Pancreas (tissue), 10 donors: Measurements from ENCODE around the gene DYNC2I2. TPM values are rescaled to one million over a fixed set of nuclear protein-coding genes. Genes with fewer than 3 reads are reported as not detected.

Source experiments
- ATAC-seq, 4 donors: fragments of 200-7000 bp; cut with Tn5 transposase; one replicate each; pipeline versions ENCODE4 v1.8.0 to v1.9.1; 2020; ENCODE audit warnings: mild to moderate bottlenecking in 4 of 4, moderate library complexity in 4 of 4
- DNase-seq, 6 donors: peaks; one replicate each; pipeline ENCODE4 v3.0.0-alpha.2; 2020
- FAIRE-seq: peaks from 2 replicates; lab custom pipeline; 2012; peaks lifted over from hg19 to GRCh38; lab: Jason Lieb, UNC
- H3K27ac ChIP-seq, 4 donors: fragments of 200-600 bp; sonication (generic); 1 replicate in 3 of 4; 2 replicates in 1 of 4; pipeline versions ENCODE4 v1.5.0 to v1.8.0; 2020
- H3K27me3 ChIP-seq, 4 donors: fragments of 200-600 bp; one replicate each; pipeline ENCODE4 v1.8.0; 2021
- H3K36me3 ChIP-seq, 3 donors: fragments of 200-600 bp; sonication (generic) in 1 of 3; one replicate each; pipeline versions ENCODE4 v1.5.0 to v1.8.0; 2020 to 2021
- H3K4me1 ChIP-seq, 3 donors: fragments of 200-600 bp; one replicate each; pipeline ENCODE4 v1.8.0; 2021
- H3K4me3 ChIP-seq, 4 donors: fragments of 200-600 bp; sonication (generic) in 2 of 4; one replicate each; pipeline versions ENCODE4 v1.5.0 to v1.8.0; 2020 to 2021
- H3K9me3 ChIP-seq, 4 donors: fragments of 200-600 bp; one replicate each; pipeline ENCODE4 v1.8.0; 2021
- CTCF ChIP-seq, 4 donors: fragments of 200-600 bp; sonication (generic) in 3 of 4; IDR thresholded peaks; one replicate each; pipeline versions ENCODE4 v1.5.0 to v1.8.0; 2021; ENCODE audit warnings: antibody characterized with exemption in 4 of 4
- WGBS, 2 donors: extraction: QIAGEN DNeasy Blood & Tissue Kit; methylation state at CpG; one replicate each; pipeline ENCODE4 v1.1.7; 2013; 5-methylcytosine and 5-hydroxymethylcytosine counted together
- intact Hi-C, 3 donors: fragments of 100-400 bp; cut with DNase I; formaldehyde crosslinking; loops; one replicate each; pipeline versions ENCODE4 v1.11.1 to v1.14.2; 2022
- polyA plus RNA-seq, 2 donors: library from polyadenylated mRNA; stranded (reverse); fragments of 200-250 nt; gene quantifications; one replicate each; pipeline ENCODE4 v1.2.3, GENCODE V29; 2013
- total RNA-seq, 6 donors: library from RNA; stranded (reverse); fragmentation: NEBNext Ultra II Directional in 4 of 6; extraction: Animal tissue kit (Norgen Biotek cat#: 25700) in 4 of 6; gene quantifications; one replicate each; pipeline versions ENCODE4 v1.2.1 to v1.2.4, GENCODE V29; 2021 to 2023
- donor health status: healthy with polysubstance abuse.
- donor health status: DM: no; HTN: no; CAD: no; lungs with moderate emphysema.
- donor health status: DM: no; HTN: no; CAD: no.
- donor health status: control.
- donor health status: control.
- donor health status: Bipolar disorder and iron deficiency.
- donor health status: DM: yes; HTN: yes; CAD: no.
- donor health status: DM: no; HTN: no; CAD: no.
- donor health status: DM: no; HTN: no; CAD: no.
- donor health status: DM: yes; HTN: yes; CAD: no.

DYNC2I2 gene
- total and polyA plus RNA-seq, 8 donors = 19.5 to 90.3 (median 21.7) TPM

GRCh38 chr9:128636556-128637530 is 19.8 kb downstream of the DYNC2I2 start:
- FAIRE-seq (no peak), DNase-seq (peak in 3 of 6 donors; percentile 41 to 82 (median 66)), ATAC-seq (no peak)
- peak overlapping the region in 1 of 4 donors; percentile 33 for H3K4me3 ChIP-seq
- no peaks in the 10 kb centered on the region for H3K27me3 ChIP-seq
- peaks cover 6 to 14% (median 10%) of the 10 kb centered on the region in 3 donors for H3K4me1 ChIP-seq
- peaks cover 3 to 21% (median 12%) of the 10 kb centered on the region in 3 donors for H3K36me3 ChIP-seq
- no peak for TF ChIP-seq CTCF (IDR thresholded peaks at IDR 0.05)
- no peaks in the 10 kb centered on the region for H3K9me3 ChIP-seq
- WGBS, 2 donors = 81 to 91% methylated on average over 19 to 20 of the region's 20 CpGs
- H3K27ac ChIP-seq = peak overlapping the region; percentile 94 to 95 (median 95)
- intact Hi-C loops = no loop called here

- Histone ChIP-seq H3K36me3 (peaks cover 3 to 21% (median 12%) of the 10 kb centered on the region in 3 donors), H3K27ac (peak overlapping the region; percentile 94 to 95 (median 95)), H3K4me1 (peaks cover 6 to 14% (median 10%) of the 10 kb centered on the region in 3 donors), H3K9me3 (no peaks in the 10 kb centered on the region), H3K4me3 (peak overlapping the region in 2 of 4 donors; percentile 29 to 33), H3K27me3 (no peaks in the 10 kb centered on the region)
- intact Hi-C loops = no loop called here
- ATAC-seq (peak; percentile 75 to 83 (median 83)), FAIRE-seq (no peak), DNase-seq (peak; percentile 84 to 94 (median 87))
- WGBS, 2 donors = 13 to 14% methylated on average over 15 to 16 of the region's 16 CpGs
- peak; percentile 8 to 32 (median 10) for TF ChIP-seq CTCF (IDR thresholded peaks at IDR 0.05)
These were observed 20.6 kb downstream of the DYNC2I2 start for GRCh38 chr9:128636024-128636390.

GRCh38 chr9:128635266-128636023 is 21.2 kb downstream of the DYNC2I2 start:
- Histone ChIP-seq H3K4me3 (peak overlapping the region in 2 of 4 donors; percentile 29 to 33), H3K27ac (peak overlapping the region; percentile 94 to 95 (median 95)), H3K27me3 (no peaks in the 10 kb centered on the region), H3K9me3 (no peaks in the 10 kb centered on the region), H3K36me3 (peaks cover 3 to 25% (median 12%) of the 10 kb centered on the region in 3 donors), H3K4me1 (peaks cover 6 to 14% (median 10%) of the 10 kb centered on the region in 3 donors)
- FAIRE-seq (no peak), DNase-seq (peak; percentile 89 to 97 (median 96)), ATAC-seq (peak; percentile 88 to 94 (median 90))
- intact Hi-C loops = no loop called here
- 9% methylated on average over 20 of the region's 20 CpGs for WGBS, 2 donors
- peak; percentile 70 to 84 (median 78) for TF ChIP-seq CTCF (IDR thresholded peaks at IDR 0.05)

GRCh38 chr9:128634651-128635262 is 21.9 kb downstream of the DYNC2I2 start:
- no peak for ATAC-seq
- intact Hi-C loops = no loop called here
- H3K36me3 ChIP-seq = peaks cover 3 to 25% (median 12%) of the 10 kb centered on the region in 3 donors

More at GRCh38 chr9:128634651-128635262, 21.9 kb downstream of the DYNC2I2 start:
- Histone ChIP-seq H3K4me3 (peak overlapping the region in 2 of 4 donors; percentile 29 to 33), H3K4me1 (peaks cover 6 to 14% (median 10%) of the 10 kb centered on the region in 3 donors), H3K27ac (peak overlapping the region; percentile 94 to 95 (median 95)), H3K9me3 (no peaks in the 10 kb centered on the region), H3K27me3 (no peaks in the 10 kb centered on the region)
- no peak for TF ChIP-seq CTCF (IDR thresholded peaks at IDR 0.05)
- no peak for FAIRE-seq
- DNase-seq = no peak
- 25 to 29% methylated on average over 26 of the region's 26 CpGs for WGBS, 2 donors
